Measurements from ENCODE around the gene ATP8B1.

ATP8B1 gene

GRCh38 chr18:57629422-57629821 lies 173.7 kb downstream of the ATP8B1 start:
- no peak for TF ChIP-seq CTCF (IDR thresholded peaks at IDR 0.05; ENCODE audit: control extremely low read depth, extremely low read depth, low read depth, missing control alignments)
- DNase-seq (ENCODE audit: extremely low spot score), result no peak
- ChIA-PET CTCF (interaction anchor here (1.4 to 1.7 kb wide), 2 partner anchors 10 to 495 kb away, joined by 3 to 4 read pairs; no protein-coding TSS in a partner anchor), POLR2A (interaction anchor here (0.6 kb wide), 1 partner anchor 1696 kb away, joined by 3 read pairs; no protein-coding TSS in a partner anchor)

GRCh38 chr18:57627488-57627887 lies 175.6 kb downstream of the ATP8B1 start:
- TF ChIP-seq CTCF (IDR thresholded peaks at IDR 0.05; ENCODE audit: control extremely low read depth, extremely low read depth, low read depth, missing control alignments), result no peak
- ChIA-PET CTCF (interaction anchor here (1.0 kb wide), 1 partner anchor 8 kb away, joined by 3 read pairs; no protein-coding TSS in a partner anchor), POLR2A (interaction anchor here (0.6 kb wide), 1 partner anchor 1273 kb away, joined by 3 read pairs; no protein-coding TSS in a partner anchor)
- DNase-seq (ENCODE audit: extremely low spot score), result no peak

- DNase-seq (ENCODE audit: extremely low spot score), result no peak
- ChIA-PET CTCF (interaction anchor here (1.3 kb wide), 1 partner anchor 44 kb away, joined by 3 read pairs; no protein-coding TSS in a partner anchor), POLR2A (no interaction called here)
- no peak for TF ChIP-seq CTCF (IDR thresholded peaks at IDR 0.05; ENCODE audit: control extremely low read depth, extremely low read depth, low read depth, missing control alignments)
Measured at GRCh38 chr18:57624988-57625387, 178.1 kb downstream of the ATP8B1 start.

GRCh38 chr18:57621246-57621604 lies 181.9 kb downstream of the ATP8B1 start:
- CTCF ChIA-PET, result no interaction called here
- POLR2A ChIA-PET, result no interaction called here
- peak; percentile 44 for DNase-seq (ENCODE audit: extremely low spot score)
- TF ChIP-seq CTCF (IDR thresholded peaks at IDR 0.05; ENCODE audit: control extremely low read depth, extremely low read depth, low read depth, missing control alignments), result no peak

GRCh38 chr18:57619876-57620275 lies 183.2 kb downstream of the ATP8B1 start:
- CTCF ChIA-PET, result interaction anchor here (1.0 to 1.2 kb wide), 2 partner anchors 8 to 21 kb away, joined by 3 read pairs; no protein-coding TSS in a partner anchor
- POLR2A ChIA-PET, result interaction anchor here (0.6 kb wide), 1 partner anchor 980 kb away, joined by 3 read pairs; no protein-coding TSS in a partner anchor
- no peak for DNase-seq (ENCODE audit: extremely low spot score)
- no peak for TF ChIP-seq CTCF (IDR thresholded peaks at IDR 0.05; ENCODE audit: control extremely low read depth, extremely low read depth, low read depth, missing control alignments)

- no peak for DNase-seq (ENCODE audit: extremely low spot score)
- ChIA-PET POLR2A (no interaction called here), CTCF (interaction anchor here (1.0 to 1.2 kb wide), 2 partner anchors 9 to 20 kb away, joined by 3 read pairs; no protein-coding TSS in a partner anchor)
- no peak for TF ChIP-seq CTCF (IDR thresholded peaks at IDR 0.05; ENCODE audit: control extremely low read depth, extremely low read depth, low read depth, missing control alignments)
Measured at GRCh38 chr18:57618910-57619309, 184.2 kb downstream of the ATP8B1 start.
